Measurements from ENCODE around the gene UBL7.

DNA sequence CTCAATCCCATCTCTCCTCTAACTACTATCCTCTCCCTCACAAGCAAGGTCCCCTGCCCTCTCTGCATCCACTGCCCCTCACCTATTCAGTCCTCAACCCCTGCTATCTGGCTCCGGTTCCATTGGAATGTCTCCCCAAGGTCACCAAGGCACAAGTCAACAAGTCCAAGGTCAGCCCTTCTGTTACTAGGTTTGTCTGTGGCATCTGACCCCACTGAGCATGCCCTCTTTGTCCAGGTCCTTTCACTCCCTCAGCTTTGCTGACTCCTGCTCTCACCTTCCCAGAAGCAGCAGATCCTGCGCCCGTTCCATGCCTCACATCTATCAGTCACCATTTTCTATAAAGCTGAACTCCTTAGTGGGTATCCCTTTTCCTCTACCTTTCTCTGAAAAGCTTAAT, 18.9 kb downstream of the UBL7 start:
- no peak for TF ChIP-seq TAF1 (IDR thresholded peaks at IDR 0.05; ENCODE audit: borderline replicate concordance, insufficient read depth, low read length)
- no peak for TF ChIP-seq POLR2AphosphoS5 (IDR thresholded peaks at IDR 0.05; ENCODE audit: low read depth, low read length)
- TF ChIP-seq, protein P1, sequence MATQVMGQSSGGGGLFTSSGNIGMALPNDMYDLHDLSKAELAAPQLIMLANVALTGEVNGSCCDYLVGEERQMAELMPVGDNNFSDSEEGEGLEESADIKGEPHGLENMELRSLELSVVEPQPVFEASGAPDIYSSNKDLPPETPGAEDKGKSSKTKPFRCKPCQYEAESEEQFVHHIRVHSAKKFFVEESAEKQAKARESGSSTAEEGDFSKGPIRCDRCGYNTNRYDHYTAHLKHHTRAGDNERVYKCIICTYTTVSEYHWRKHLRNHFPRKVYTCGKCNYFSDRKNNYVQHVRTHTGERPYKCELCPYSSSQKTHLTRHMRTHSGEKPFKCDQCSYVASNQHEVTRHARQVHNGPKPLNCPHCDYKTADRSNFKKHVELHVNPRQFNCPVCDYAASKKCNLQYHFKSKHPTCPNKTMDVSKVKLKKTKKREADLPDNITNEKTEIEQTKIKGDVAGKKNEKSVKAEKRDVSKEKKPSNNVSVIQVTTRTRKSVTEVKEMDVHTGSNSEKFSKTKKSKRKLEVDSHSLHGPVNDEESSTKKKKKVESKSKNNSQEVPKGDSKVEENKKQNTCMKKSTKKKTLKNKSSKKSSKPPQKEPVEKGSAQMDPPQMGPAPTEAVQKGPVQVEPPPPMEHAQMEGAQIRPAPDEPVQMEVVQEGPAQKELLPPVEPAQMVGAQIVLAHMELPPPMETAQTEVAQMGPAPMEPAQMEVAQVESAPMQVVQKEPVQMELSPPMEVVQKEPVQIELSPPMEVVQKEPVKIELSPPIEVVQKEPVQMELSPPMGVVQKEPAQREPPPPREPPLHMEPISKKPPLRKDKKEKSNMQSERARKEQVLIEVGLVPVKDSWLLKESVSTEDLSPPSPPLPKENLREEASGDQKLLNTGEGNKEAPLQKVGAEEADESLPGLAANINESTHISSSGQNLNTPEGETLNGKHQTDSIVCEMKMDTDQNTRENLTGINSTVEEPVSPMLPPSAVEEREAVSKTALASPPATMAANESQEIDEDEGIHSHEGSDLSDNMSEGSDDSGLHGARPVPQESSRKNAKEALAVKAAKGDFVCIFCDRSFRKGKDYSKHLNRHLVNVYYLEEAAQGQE (IDR thresholded peaks at IDR 0.05; ENCODE audit: insufficient read depth in 1 of 2, low read depth in 2 of 2, low read length in 2 of 2) = no peak
